Measurements from ENCODE around the gene TAPBPL.
"Not testable (repeated sequence)": the region's sequence is repeated elsewhere in the genome, so short reads cannot be mapped to it uniquely, and the experiment has no call there.

Gene TAPBPL

DNA sequence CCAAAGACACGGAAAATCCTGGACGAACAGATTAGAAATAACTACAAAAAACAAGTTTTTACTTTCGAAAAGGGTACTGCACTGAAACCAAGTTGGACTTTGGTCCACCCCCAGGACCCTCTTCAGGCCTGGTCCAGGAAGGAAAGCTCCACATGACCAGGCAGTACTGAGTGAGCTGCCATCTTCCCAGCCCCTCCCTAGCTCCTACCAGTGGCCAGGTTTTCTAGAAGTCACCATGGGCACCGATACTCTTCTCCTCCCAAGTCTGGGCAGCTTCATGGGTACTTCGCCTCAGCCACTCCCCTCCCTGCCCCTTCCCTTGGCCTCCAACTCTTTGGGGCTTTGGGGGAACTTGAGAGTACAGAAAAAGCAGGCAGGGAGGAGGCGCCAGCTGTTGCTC is 12.0 kb downstream of the TAPBPL start:
- no peak for DNase-seq (ENCODE audit: low read depth in 2 of 2)

DNA sequence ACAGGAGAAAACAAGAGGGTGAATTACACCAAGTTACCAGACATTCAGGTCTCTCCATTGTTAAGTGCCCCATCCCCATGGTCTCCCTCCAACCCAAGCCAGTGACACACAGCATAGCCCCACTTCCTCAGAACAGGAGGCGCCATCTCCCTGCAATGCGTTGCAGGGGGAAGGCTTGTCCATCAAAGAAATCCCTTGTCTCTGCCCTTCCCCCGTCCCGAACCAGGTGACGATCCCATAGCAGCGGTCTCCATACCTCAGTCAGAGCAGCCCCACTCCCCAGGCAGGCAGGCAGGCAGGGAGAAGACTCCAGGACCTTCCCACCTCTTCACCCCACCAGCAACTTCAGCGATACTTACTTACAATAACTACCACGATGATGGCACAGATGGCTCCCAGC is 12.7 kb downstream of the TAPBPL start:
- no peak for DNase-seq (ENCODE audit: low read depth in 2 of 2)

DNA sequence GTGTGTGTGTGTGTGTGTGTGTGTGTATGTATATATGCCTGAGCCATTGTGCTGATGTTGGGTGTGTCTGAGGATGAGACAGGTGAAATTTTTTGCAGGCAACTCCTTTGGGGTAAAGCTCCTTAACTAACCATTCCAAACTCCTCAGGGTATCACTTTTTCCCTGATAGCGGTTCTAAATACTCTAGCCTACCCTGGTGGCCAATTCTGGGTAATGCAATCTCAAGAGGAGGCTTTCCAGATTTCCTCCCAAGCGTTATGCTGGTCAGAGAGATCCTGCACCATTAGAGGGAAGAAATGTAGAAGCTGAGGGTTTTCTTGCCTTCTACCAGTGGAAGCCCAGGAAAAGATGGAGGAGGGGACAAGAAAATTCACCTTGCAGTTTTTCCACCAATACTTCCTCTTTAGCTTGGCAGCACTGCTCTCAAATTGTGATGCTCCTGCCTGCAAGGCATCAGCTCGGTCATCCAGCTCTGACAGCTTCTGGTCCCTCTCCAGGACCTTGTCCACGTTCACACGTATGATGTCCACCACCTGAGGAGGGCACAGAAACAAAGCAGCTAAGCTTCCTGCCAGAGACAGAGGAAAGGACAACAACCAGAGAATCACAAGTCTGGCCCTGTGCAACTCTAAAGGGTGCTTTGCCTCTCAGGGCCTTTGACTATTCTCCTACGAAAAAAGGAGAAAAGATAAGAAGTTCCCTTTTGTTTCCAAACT is 13.8 kb downstream of the TAPBPL start:
- no peak for DNase-seq (ENCODE audit: low read depth in 2 of 2)

DNA sequence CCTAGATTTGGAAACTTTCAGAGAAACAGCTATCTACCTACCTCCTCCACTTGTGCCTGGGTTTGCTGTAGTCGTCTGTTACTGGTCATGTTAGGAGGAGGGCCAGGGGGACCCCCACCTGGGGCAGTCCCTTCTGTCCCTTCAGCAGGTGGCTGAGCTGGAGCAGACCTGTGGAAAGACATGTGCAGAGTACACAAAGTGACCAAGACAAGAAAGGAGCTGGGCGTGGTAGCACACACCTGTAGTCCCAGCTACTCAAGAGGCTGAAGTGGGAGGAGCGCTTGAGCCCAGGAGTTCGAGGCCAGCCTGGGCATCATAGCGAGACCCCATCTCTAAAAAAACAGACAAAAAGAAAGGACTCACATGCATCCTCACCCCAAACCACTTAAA is 14.3 kb downstream of the TAPBPL start:
- DNase-seq (ENCODE audit: low read depth in 2 of 2), result no peak

DNA sequence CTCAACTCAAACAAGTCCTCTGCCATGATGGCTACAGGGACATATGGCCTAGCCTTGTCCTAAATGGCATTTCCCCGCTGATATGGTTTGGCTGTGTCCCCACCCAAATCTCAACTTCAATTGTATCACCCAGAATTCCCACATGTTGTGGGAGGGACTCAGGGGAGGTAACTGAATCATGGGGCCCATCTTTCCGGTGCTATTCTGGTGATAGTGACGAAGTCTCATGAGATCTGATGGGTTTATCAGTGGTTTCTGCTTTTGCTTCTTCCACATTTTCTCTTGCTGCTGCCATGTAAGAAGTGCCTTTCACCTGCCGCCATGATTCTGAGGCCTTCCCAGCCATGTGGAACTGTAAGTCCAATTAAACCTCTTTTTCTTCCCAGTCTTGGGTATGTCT is 14.9 kb downstream of the TAPBPL start:
- DNase-seq (ENCODE audit: low read depth in 2 of 2), result not testable (repeated sequence)

DNA sequence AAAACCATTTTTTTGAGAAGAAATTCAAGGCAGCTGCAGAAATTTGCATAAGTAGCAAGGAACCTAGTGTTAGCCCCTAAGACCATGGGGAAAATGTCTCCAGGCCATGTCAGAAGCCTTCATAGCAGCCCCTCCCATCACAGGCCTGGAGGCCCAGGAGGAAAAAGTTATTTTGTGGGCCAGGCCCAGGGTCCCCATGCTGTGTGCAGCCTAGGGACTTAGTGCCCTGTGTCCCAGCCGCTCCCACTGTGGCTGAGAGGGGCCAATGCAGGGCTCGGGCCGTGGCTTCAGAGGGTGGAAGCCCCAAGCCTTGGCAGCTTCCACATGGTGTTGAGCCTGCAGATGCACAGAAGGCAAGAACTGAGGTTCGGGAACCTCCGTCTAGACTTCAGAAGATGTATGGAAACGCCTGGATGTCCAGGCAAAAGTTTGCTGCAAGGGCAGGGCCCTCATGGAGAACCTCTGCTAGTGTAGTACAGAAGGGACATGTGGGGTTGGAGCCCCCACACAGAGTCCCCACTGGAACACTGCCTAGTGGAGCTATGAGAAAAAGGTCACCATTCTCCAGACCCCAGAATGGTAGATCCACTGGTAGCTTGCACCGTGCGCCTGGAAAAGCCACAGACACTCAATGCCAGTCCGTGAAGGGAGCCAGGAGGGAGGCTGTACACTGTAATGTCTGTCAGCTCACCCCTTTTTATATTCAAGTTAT is 15.9 kb downstream of the TAPBPL start:
- DNase-seq (ENCODE audit: low read depth in 2 of 2), result not testable (repeated sequence)

DNA sequence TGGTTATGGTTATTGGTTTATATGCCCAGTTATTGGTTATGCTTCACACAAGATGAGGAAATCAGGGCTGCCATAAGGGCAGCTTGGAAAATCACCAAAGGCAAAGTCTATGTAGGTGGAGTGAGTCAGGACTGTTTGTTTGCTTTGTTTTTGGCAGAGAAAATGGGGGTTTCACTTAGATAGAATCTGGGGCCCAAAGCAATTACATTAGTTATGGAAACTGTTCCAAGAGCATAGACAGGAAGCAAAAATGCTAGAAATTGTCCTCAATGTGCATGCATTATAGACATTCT is 16.4 kb downstream of the TAPBPL start:
- no peak for DNase-seq (ENCODE audit: low read depth in 2 of 2)

DNA sequence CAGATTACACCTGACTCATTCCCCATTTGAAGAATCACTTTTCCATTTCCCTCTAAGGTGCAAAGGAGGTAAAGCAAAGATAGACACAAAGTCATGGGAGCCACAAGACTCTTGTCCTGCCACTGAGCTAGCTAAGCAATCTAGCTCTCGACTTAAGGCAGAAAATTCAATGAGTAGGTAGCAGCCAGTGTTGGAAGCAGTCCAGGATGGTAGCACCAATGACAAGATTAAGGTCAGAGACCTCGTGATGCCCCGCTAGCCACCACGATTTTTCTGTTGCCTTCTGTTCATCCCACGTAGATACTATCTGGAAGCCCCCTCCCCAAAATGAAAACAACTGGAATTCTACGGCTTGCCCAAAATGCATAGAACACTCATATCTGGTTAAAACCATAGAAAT is 17.2 kb downstream of the TAPBPL start:
- no peak for DNase-seq (ENCODE audit: low read depth in 2 of 2)

DNA sequence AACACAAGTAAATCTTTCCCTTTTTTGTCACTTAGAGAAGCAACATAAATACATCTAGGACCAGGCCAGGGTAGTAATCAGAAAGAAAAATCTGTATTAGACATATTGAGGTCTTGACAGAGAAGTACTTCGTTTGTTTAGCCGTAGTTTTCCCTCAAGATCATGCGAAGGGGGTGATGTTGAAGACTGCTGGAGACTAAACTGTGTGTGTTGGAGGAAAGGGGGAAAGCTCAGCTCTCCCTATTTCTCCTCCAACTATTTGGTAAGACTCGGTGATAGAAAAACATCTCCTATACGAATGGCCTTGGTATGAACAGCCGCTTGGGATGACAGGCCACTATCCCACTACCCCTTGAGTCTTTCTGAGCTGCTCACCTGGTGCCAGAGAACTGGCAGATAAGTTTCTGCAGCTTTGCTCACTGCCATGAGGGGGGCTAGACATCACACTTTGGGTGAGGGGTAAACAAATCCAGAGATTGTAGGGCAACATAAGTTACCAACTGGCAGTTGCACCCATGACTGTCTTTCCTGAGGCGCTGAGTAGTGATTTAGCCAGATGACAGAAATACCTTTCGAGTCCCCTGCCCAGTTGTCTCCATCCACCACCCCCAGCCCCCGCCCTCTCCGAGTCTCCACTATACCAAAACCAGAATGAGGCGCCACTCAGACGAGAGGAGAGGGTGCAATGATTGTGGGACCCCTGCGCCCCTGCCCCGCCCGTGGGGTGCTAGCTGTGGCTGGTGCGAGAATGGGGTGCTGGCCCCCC is 17.9 kb downstream of the TAPBPL start:
- no peak for DNase-seq (ENCODE audit: low read depth in 2 of 2)

DNA sequence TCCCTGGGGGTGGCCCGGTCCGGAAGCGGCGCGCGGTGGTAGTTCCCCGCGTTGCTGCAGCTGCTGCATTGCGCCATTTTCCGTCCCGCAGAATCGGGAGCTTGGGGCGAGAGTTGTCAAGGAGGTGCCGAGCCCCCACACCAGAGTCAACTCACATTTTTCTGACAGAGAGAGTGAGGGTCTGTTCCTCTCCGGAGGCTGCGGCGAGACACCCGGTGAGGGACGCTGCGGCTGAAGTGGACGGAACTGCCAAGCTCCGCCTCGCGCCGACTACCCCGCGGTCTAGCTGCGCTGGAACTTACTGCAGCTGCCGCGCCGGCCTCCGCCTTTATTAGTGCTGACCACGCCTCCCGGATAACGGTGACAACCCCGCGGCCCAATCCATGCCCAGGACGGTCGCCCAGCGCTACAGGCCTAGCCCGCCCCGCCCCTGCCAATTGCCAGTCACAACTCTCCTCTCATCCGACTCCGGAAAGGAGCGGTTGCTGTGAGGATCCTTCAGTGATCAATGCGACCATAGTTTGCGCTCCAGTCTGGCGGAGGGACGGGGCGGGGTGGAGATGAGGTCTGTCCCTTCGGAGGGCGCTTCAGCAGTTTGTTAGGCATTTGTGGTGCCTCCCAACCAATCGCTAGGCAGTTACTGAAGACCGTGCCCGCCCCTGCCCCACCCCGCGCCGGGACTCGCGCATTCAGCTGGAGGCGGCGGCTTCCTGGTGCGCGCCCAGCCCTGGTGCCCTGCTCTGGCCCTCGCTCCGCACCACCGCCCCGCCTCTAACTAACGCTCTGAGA is 18.7 kb downstream of the TAPBPL start, which contains the start of gene VAMP1:
Gene VAMP1 (minus strand): TSS at position 303 of the 789 bp plus-strand sequence. CDS start 146 bp downstream, at position 157.
- peak; percentile 95 to 98 for DNase-seq (ENCODE audit: low read depth in 2 of 2)

DNA sequence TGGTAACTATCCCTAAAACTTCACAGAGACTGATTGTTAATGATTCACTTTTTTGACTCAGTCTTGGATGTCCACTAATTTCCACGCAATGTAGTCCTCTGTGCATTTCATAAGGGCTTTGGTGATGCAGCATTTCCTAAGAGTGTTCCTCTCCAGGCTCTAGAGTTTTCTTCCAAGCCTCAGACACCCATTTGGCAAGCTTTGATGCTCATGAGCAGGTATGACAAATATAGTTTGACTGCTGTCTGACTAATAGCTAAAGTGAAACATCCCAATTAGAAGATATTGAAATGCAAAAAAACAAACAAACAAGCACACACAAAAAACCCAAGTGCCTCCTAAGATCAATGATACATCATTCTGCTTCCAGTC is 20.1 kb downstream of the TAPBPL start:
- DNase-seq (ENCODE audit: low read depth in 2 of 2), result no peak

DNA sequence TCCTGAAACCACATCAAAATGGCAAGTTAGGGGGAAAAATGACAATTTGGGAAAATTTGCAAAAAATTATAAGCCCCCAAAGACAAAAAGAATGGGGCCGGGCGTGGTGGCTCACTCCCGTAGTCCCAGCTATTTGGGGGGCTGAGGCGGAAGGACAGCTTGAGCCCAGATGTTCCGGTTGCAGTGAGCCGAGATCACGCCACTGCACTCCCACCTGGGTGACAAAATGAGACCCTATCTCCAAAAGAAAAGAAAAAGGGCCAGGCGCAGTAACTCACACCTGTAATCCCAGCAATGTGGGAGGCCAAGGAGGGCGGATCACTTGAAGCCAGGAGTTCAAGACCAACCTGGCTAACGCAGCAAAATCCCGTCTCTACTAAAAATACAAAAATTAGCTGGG is 20.6 kb downstream of the TAPBPL start:
- no peak for DNase-seq (ENCODE audit: low read depth in 2 of 2)

DNA sequence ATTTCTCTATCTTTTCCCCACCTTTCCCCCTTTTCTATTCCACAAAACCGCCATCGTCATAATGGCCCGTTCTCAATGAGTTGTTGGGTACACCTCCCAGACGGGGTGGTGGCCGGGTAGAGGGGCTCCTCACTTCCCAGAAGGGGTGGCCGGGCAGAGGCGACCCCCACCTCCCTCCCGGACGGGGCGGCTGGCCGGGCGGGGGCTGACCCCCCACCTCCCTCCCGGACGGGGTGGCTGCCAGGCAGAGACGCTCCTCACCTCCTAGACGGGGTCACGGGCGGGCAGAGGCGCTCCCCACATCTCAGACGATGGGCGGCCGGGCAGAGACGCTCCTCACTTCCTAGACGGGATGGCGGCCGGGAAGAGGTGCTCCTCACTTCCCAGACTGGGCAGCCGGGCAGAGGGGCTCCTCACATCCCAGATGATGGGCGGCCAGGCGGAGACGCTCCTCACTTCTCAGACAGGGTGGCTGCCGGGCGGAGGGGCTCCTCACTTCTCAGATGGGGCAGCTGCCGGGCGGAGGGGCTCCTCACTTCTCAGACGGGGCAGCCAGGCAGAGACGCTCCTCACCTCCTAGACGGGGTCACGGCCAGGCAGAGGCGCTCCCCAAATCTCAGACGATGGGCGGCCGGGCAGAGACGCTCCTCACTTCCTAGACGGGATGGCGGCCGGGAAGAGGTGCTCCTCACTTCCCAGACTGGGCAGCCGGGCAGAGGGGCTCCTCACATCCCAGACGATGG is 23.6 kb downstream of the TAPBPL start:
- DNase-seq (ENCODE audit: low read depth in 2 of 2), result not testable (repeated sequence)

DNA sequence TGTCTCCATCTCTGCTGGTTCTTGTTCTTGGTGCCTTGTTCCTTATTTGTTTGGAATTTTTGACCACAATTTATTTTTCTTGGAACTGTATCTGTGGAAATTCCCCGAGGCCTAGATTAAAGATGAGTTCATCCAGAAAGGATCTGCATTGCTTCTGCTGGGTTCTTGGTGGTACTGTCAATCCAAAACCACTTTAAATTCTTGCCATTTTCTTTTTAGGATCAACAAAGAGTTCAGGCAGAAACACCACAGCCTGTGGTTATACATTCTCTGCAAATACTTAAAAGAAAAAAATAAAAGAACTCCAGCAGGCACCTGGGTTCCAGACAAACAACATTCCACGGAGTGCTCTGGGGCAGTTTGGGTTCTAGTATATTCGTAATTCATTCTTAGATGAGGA is 24.6 kb downstream of the TAPBPL start:
- DNase-seq (ENCODE audit: low read depth in 2 of 2), result no peak

DNA sequence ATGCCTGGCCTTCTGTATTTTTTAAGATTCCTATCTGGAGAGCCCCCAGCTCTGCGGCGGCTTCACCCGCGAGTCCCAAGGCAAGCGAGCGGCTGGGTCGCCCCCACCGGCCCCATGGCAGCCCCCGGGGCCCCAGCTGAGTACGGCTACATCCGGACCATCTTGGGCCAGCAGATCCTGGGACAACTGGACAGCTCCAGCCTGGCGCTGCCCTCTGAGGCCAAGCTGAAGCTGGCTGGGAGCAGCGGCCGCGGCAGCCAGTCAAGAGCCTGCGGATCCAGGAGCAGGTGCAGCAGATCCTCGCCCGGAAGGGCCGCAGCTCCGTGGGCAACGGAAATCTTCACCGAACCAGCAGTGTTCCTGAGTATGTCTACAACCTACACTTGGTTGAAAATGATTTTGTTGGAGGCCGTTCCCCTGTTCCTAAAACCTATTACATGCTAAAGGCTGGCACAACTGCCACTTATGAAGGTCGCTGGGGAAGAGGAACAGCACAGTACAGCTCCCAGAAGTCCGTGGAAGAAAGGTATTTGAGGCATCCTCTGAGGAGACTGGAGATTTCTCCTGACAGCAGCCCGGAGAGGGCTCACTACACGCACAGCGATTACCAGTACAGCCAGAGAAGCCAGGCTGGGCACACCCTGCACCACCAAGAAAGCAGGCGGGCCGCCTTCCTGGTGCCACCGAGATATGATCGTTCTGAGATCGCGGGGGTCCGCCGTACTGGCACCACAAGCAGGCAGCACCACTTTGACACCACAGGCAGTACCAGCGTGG is 25.9 kb downstream of the TAPBPL start:
- DNase-seq (ENCODE audit: low read depth in 2 of 2), result not testable (repeated sequence)

DNA sequence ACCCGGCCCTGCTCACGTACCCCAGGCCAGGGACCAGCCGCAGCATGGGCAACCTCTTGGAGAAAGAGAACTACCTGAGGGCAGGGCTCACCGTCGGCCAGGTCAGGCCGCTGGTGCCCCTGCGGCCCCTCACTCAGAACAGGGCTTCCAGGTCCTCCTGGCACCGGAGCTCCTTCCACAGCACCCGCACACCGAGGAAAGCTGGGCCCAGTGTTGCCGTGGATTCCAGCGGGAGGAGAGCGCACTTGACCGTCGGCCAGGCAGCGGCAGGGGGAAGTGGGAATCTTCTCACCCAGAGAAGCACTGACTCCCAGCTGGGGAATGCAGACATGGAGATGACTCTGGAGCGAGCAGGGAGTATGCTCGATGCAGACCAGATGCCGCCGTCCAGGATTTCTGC is 26.6 kb downstream of the TAPBPL start:
- no peak for DNase-seq (ENCODE audit: low read depth in 2 of 2)

DNA sequence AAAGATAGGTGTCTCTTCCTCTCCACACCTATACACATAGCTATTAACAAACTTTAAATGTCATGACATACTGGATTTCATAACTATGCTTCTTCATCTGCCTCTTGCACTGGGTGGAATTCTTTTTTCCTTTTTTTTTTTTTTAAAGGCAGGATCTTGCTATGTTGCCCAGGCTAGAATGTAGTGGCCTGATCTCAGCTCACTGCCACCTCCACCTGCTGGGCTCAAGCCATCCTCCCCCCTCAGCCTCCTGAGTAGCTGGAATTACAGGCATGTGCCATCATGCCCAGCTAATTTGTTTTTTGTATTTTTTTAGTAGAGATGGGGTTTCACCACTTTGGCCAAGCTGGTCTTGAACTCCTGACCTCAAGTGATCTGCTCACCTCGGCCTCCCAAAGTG is 36.4 kb downstream of the TAPBPL start:
- DNase-seq (ENCODE audit: low read depth in 2 of 2), result no peak

DNA sequence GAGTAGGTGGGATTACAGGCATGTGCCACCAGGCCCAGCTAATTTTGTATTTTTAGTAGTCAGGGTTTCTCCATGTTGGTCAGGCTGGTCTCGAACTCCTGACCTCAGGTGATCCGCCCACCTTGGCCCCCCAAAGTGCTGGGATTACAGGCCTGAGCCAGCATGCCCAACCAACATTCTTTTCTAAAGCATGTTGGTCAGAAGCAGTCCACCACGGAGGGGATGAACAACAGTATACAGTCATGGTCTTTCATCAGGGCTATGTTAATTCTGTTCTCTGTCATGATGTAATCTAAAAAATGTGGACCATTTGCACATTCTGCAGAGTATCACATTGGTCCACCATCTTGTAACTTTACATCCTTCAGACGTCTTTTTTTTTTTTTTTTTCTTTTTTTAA is 37.6 kb downstream of the TAPBPL start:
- no peak for DNase-seq (ENCODE audit: low read depth in 2 of 2)

DNA sequence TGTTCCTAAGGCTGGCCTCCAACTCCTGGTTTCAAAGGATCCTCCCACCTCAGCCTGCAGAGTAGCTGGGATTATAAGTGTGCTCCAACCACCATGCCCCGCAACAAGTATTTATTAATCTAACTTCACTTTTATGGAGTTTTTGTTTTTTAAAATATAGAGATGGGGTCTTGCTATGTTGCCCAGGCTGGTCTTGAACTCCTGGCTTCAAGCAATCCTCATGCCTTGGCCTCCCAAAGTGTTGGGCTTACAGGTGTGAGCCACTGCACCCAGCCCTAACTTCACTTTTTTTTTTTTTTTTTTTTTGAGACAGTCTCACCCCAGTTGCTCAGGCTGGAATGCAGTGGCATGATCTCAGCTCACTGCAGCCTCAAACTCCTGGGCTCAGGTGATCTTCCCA is 38.8 kb downstream of the TAPBPL start:
- not testable (repeated sequence) for DNase-seq (ENCODE audit: low read depth in 2 of 2)

DNA sequence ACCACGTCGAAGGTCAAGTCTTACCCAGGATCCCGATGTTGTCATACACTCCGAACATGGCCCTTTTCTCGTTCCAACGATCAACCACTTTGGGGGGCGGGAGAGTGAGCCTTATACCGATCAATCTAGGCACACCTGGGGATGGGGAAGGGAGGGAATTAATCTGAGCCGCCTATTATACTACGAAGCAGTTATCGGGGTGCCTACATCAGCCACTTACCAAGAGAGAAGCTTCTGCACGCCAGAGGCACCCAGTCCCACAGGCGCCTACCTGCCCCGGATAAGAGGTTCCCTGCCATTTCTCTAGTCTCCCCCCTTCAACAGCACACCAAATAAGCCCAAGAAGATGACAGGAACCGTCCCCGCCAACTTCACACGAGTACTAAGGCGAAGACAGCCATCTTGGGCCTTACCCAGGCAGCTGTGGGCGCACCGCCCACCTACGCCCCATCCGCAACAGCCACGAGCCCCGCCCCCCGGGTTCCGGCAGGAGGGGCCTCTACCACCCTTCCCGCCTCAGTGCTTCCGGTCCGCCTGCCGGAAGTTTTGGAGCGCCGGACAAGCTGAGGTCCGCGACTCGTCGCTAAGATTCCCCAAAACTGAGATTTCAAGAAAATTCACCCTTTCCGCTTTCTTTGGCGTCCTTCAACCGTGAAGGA is 41.1 kb downstream of the TAPBPL start, which contains the start of gene MRPL51:
Gene MRPL51 (minus strand): TSS at position 425 of the 659 bp plus-strand sequence. CDS start 126 bp downstream, at position 299.
- peak; percentile 95 to 98 for DNase-seq (ENCODE audit: low read depth in 2 of 2)

All from stimulated activated CD4-positive, alpha-beta T cell treated with anti-CD3 and anti-CD28 coated beads, Interleukin-12 subunit alpha, Interleukin-12 subunit beta, amount 100 ng/mL, for 24 hours (primary cell).